HepG2 (cell line): ENCODE data around the gene ADAD2. TPM values are rescaled to one million over a fixed set of nuclear protein-coding genes. Genes with fewer than 3 reads are reported as not detected.

Experiments
- CENPX ChIP-seq: sonication (generic); formaldehyde crosslinking; IDR thresholded peaks from 2 replicates; pipeline ENCODE4 v1.9.0; 2021; ENCODE audit warnings: mild to moderate bottlenecking, missing genetic modification reagents, moderate library complexity
- MED1 ChIP-seq: sonication (generic); formaldehyde crosslinking; IDR thresholded peaks from 2 replicates; pipeline ENCODE4 v1.4.0; 2020; ENCODE audit warnings: missing genetic modification reagents
- MED8 ChIP-seq: sonication (generic); formaldehyde crosslinking; IDR thresholded peaks from 2 replicates; pipeline ENCODE4 v1.8.1; 2023; ENCODE audit warnings: mild to moderate bottlenecking, missing genetic modification reagents; ENCODE audit not compliant: insufficient replicate concordance
- NAIF1 ChIP-seq: sonication (generic); formaldehyde crosslinking; IDR thresholded peaks from 2 replicates; pipeline ENCODE4 v1.5.0; 2020; ENCODE audit warnings: mild to moderate bottlenecking, missing genetic modification reagents, borderline replicate concordance
- NRL ChIP-seq: sonication (generic); formaldehyde crosslinking; IDR thresholded peaks from 2 replicates; pipeline ENCODE4 v1.5.0; 2020; ENCODE audit warnings: missing genetic modification reagents, mild to moderate bottlenecking, moderate library complexity, borderline replicate concordance
- PAWR ChIP-seq: sonication (generic); formaldehyde crosslinking; IDR thresholded peaks from 2 replicates; pipeline ENCODE4 v1.4.0; 2020; ENCODE audit warnings: missing genetic modification reagents, mild to moderate bottlenecking, borderline replicate concordance
- PHF8 ChIP-seq: sonication (generic); formaldehyde crosslinking; IDR thresholded peaks from 2 replicates; pipeline ENCODE4 v1.5.0; 2020; ENCODE audit warnings: missing genetic modification reagents
- SAFB2 ChIP-seq: sonication (generic); formaldehyde crosslinking; IDR thresholded peaks from 2 replicates; pipeline ENCODE4 v1.5.1; 2020; ENCODE audit warnings: missing genetic modification reagents, low read depth, mild to moderate bottlenecking, borderline replicate concordance
- TCF7 ChIP-seq: sonication (generic); IDR thresholded peaks from 2 replicates; pipeline ENCODE4 v1.6.1; 2016; ENCODE audit warnings: antibody characterized with exemption, low read depth
- ZFP36 ChIP-seq: fragments of 150-350 bp; IDR thresholded peaks from 2 replicates; pipeline ENCODE4 v1.6.1; 2018; ENCODE audit warnings: borderline replicate concordance, low read length, low read depth; ENCODE audit not compliant: partially characterized antibody
- ZFP41 ChIP-seq: sonication (generic); formaldehyde crosslinking; IDR thresholded peaks from 2 replicates; pipeline ENCODE4 v1.4.0; 2020; ENCODE audit warnings: mild to moderate bottlenecking, missing genetic modification reagents, borderline replicate concordance
- ZNF20 ChIP-seq: sonication (generic); formaldehyde crosslinking; IDR thresholded peaks from 2 replicates; pipeline ENCODE4 v1.4.0; 2020; ENCODE audit warnings: mild to moderate bottlenecking, moderate library complexity, missing genetic modification reagents
- ZNF441 ChIP-seq: sonication (generic); formaldehyde crosslinking; IDR thresholded peaks from 2 replicates; pipeline ENCODE4 v1.7.0; 2021; ENCODE audit warnings: missing genetic modification reagents, borderline replicate concordance
- ZNF569 ChIP-seq: sonication (generic); formaldehyde crosslinking; IDR thresholded peaks from 2 replicates; pipeline ENCODE4 v1.5.0; 2020; ENCODE audit warnings: mild to moderate bottlenecking, missing genetic modification reagents, moderate library complexity, borderline replicate concordance
- ZNF615 ChIP-seq: sonication (generic); formaldehyde crosslinking; IDR thresholded peaks from 2 replicates; pipeline ENCODE4 v1.5.0; 2020; ENCODE audit warnings: mild to moderate bottlenecking, missing genetic modification reagents, borderline replicate concordance
- ZNF652 ChIP-seq: IDR thresholded peaks from 2 replicates; pipeline ENCODE4 v1.6.1; 2016; ENCODE audit warnings: low read depth, borderline replicate concordance
- polyA plus RNA-seq, 8 experiments: library from polyadenylated mRNA; depleted of rRNA in 3 of 8; stranded (reverse) in 7 of 8; unstranded in 1 of 8; fragments of >200 nt; fragmentation: Illumina TruSeq in 4 of 8; extraction: Trizol in 4 of 8; gene quantifications; 2 replicates each; pipeline versions ENCODE4 v1.2.1 to v1.2.3, GENCODE V29; 2011 to 2016; ENCODE audit warnings: low read depth in 4 of 8, missing spikeins in 1 of 8, mixed read lengths in 1 of 8; ENCODE audit not compliant: insufficient read depth in 1 of 8
- total RNA-seq, 5 experiments: library from RNA; depleted of rRNA; stranded (reverse); fragments of >200 nt; fragmentation: Illumina TruSeq; extraction: Trizol; gene quantifications; 2 replicates each; pipeline ENCODE4 v1.2.3, GENCODE V29; 2016; ENCODE audit warnings: low read depth in 1 of 5
- TF ChIP-seq, protein P1 (sequence below): sonication (generic); formaldehyde crosslinking; IDR thresholded peaks from 2 replicates; pipeline ENCODE4 v1.4.0; 2020; ENCODE audit warnings: missing genetic modification reagents
- TF ChIP-seq, protein P2 (sequence below): sonication (generic); formaldehyde crosslinking; IDR thresholded peaks from 2 replicates; pipeline ENCODE4 v1.4.0; 2020; ENCODE audit warnings: missing genetic modification reagents
- TF ChIP-seq, protein P3 (sequence below): IDR thresholded peaks from 2 replicates; pipeline ENCODE4 v1.6.1; 2016; ENCODE audit warnings: missing biosample characterization, missing genetic modification reagents, low read depth
- TF ChIP-seq, protein P4 (sequence below): sonication (generic); formaldehyde crosslinking; IDR thresholded peaks from 2 replicates; pipeline ENCODE4 v1.4.0; 2020; ENCODE audit warnings: missing genetic modification reagents
- TF ChIP-seq, protein P5 (sequence below): sonication (generic); formaldehyde crosslinking; conservative IDR thresholded peaks from 2 replicates; pipeline ENCODE4 v1.8.1; 2023; ENCODE audit warnings: missing genetic modification reagents
- TF ChIP-seq, protein P6 (sequence below): sonication (generic); formaldehyde crosslinking; IDR thresholded peaks from 2 replicates; pipeline ENCODE4 v1.5.0; 2020; ENCODE audit warnings: missing genetic modification reagents

Gene ADAD2
- total and polyA plus RNA-seq, 2 of the 13 experiments (the other 11 are each of a cell fraction or from before 2014, with no cell fraction given), result not detected

DNA sequence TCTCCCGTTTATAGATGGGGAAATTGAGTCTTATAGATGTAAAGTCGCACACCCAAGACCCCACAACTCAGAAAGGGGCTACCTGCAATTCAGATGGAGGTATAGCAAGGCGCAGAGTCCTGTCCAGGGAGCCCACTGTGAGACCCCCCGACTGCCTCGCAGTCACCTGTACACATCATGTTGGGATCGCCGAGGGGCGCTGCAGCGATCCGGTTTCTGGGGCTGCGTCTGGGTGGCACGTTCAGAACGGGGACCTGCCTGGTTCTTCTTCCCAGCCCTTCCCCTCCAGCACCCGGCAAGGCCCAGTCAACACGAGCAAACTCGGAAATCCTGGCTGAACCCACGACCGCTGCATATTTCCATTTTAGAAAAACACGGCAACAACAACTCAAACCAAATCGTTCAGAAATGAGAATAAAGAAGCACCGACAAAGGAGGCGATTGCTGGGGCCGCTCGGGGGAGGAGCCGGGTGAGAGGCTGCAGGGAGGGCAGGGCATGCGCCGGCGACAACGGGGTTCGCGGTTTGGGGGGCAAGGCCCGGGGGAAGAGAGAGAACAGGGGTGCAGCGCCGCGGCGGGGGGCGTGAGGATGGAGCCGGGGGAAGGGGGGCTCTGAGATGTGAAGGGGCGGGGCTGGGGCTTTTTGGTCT is 46.6 kb upstream of the ADAD2 start (continued):
- TF ChIP-seq, protein P1, sequence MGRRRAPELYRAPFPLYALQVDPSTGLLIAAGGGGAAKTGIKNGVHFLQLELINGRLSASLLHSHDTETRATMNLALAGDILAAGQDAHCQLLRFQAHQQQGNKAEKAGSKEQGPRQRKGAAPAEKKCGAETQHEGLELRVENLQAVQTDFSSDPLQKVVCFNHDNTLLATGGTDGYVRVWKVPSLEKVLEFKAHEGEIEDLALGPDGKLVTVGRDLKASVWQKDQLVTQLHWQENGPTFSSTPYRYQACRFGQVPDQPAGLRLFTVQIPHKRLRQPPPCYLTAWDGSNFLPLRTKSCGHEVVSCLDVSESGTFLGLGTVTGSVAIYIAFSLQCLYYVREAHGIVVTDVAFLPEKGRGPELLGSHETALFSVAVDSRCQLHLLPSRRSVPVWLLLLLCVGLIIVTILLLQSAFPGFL (CRISPR knock-in tag), result no peak
- TF ChIP-seq, protein P2, sequence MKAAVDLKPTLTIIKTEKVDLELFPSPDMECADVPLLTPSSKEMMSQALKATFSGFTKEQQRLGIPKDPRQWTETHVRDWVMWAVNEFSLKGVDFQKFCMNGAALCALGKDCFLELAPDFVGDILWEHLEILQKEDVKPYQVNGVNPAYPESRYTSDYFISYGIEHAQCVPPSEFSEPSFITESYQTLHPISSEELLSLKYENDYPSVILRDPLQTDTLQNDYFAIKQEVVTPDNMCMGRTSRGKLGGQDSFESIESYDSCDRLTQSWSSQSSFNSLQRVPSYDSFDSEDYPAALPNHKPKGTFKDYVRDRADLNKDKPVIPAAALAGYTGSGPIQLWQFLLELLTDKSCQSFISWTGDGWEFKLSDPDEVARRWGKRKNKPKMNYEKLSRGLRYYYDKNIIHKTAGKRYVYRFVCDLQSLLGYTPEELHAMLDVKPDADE (CRISPR knock-in tag), result no peak
- TF ChIP-seq ZNF441 (CRISPR knock-in tag) (no peak), NAIF1 (CRISPR knock-in tag) (peak; percentile 70; the same call in 1 of the 2 replicates), PHF8 (peak; percentile 16; the same call in 1 of the 2 replicates), ZFP41 (CRISPR knock-in tag) (no peak), PAWR (CRISPR knock-in tag) (no peak), TCF7 (no peak), ZNF652 (CRISPR knock-in tag) (no peak), SAFB2 (CRISPR knock-in tag) (no peak), ZNF569 (CRISPR knock-in tag) (no peak), ZNF20 (CRISPR knock-in tag) (no peak), MED8 (CRISPR knock-in tag) (no peak), ZFP36 (no peak), NRL (CRISPR knock-in tag) (0 out of 2 replicates have a peak, but pooled peaks have one; percentile 17), ZNF615 (no peak), MED1 (no peak), CENPX (CRISPR knock-in tag) (no peak)
- TF ChIP-seq, protein P3, sequence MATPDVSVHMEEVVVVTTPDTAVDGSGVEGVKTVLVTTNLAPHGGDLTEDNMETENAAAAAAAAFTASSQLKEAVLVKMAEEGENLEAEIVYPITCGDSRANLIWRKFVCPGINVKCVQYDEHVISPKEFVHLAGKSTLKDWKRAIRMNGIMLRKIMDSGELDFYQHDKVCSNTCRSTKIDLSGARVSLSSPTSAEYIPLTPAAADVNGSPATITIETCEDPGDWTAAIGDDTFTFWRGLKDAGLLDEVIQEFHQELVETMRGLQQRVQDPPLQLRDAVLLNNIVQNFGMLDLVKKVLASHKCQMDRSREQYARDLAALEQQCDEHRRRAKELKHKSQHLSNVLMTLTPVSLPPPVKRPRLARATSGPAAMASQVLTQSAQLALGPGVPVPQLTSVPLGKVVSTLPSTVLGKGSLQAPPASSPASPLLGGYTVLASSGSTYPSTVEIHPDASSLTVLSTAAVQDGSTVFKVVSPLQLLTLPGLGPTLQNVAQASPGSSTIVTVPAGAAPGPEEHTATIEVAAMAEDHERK, result no peak
- TF ChIP-seq, protein P4, sequence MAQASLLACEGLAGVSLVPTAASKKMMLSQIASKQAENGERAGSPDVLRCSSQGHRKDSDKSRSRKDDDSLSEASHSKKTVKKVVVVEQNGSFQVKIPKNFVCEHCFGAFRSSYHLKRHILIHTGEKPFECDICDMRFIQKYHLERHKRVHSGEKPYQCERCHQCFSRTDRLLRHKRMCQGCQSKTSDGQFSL, result no peak
- TF ChIP-seq, protein P5, sequence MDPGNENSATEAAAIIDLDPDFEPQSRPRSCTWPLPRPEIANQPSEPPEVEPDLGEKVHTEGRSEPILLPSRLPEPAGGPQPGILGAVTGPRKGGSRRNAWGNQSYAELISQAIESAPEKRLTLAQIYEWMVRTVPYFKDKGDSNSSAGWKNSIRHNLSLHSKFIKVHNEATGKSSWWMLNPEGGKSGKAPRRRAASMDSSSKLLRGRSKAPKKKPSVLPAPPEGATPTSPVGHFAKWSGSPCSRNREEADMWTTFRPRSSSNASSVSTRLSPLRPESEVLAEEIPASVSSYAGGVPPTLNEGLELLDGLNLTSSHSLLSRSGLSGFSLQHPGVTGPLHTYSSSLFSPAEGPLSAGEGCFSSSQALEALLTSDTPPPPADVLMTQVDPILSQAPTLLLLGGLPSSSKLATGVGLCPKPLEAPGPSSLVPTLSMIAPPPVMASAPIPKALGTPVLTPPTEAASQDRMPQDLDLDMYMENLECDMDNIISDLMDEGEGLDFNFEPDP, result 0 out of 2 replicates have a peak, but pooled peaks have one; percentile 93
- TF ChIP-seq, protein P6, sequence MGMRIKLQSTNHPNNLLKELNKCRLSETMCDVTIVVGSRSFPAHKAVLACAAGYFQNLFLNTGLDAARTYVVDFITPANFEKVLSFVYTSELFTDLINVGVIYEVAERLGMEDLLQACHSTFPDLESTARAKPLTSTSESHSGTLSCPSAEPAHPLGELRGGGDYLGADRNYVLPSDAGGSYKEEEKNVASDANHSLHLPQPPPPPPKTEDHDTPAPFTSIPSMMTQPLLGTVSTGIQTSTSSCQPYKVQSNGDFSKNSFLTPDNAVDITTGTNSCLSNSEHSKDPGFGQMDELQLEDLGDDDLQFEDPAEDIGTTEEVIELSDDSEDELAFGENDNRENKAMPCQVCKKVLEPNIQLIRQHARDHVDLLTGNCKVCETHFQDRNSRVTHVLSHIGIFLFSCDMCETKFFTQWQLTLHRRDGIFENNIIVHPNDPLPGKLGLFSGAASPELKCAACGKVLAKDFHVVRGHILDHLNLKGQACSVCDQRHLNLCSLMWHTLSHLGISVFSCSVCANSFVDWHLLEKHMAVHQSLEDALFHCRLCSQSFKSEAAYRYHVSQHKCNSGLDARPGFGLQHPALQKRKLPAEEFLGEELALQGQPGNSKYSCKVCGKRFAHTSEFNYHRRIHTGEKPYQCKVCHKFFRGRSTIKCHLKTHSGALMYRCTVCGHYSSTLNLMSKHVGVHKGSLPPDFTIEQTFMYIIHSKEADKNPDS (CRISPR knock-in tag), result no peak
